PC-3 (cell line): ENCODE measurements around the gene MUSTN1. TPM values are rescaled to one million over a fixed set of nuclear protein-coding genes. Genes with fewer than 3 reads are reported as not detected.
A peak's percentile ranks its signal among the peaks of the same experiment; 100 is the strongest.

ENCODE experiments used
- ATAC-seq: fragments of 200-7000 bp; cut with Tn5 transposase; 2 replicates; pipeline ENCODE4 v1.9.1; 2020; ENCODE audit warnings: mild to moderate bottlenecking, moderate library complexity
- BruUV-seq: library from RNA; stranded (reverse); fragments of 400-500 nt; replicated peaks from 2 replicates; lab custom pipeline; 2021; lab: Mats Ljungman, UMichigan
- CTCF ChIA-PET: fragments of 300-600 bp; sonication (Branson Sonifier 250); formaldehyde crosslinking; loops from one replicate; lab custom pipeline; 2022; ENCODE audit warnings: antibody characterized with exemption; lab: Charles Lee
- POLR2A ChIA-PET: fragments of 300-600 bp; sonication (Branson Sonifier 250); formaldehyde crosslinking; loops from one replicate; lab custom pipeline; 2022; ENCODE audit warnings: antibody characterized with exemption; ENCODE audit not compliant: unreplicated experiment; lab: Charles Lee
- DNase-seq: peaks from one replicate; pipeline ENCODE4 v3.0.0-alpha.2; 2015
- H2AFZ ChIP-seq: fragments of 300-600 bp; sonication (generic); 2 replicates; pipeline ENCODE4 v1.6.0; 2016; ENCODE audit warnings: antibody characterized with exemption, low read length
- H3F3A ChIP-seq: fragments of 300-600 bp; sonication (generic); one replicate; pipeline ENCODE4 v1.6.0; 2017; ENCODE audit warnings: antibody characterized with exemption, low read length, control low read depth, mild to moderate bottlenecking; ENCODE audit not compliant: unreplicated experiment
- H3K27ac ChIP-seq: fragments of 300-600 bp; sonication (generic); 2 replicates; pipeline ENCODE4 v1.5.1; 2016; ENCODE audit warnings: mild to moderate bottlenecking, low read length
- H3K27me3 ChIP-seq: fragments of 300-600 bp; sonication (generic); 2 replicates; pipeline ENCODE4 v1.6.1; 2016; ENCODE audit warnings: low read length, mixed read lengths
- H3K36me3 ChIP-seq: fragments of 300-600 bp; sonication (generic); 2 replicates; pipeline ENCODE4 v1.6.1; 2016; ENCODE audit warnings: low read depth, mixed run types, low read length, mixed read lengths
- H3K4me1 ChIP-seq: fragments of 300-600 bp; sonication (generic); 2 replicates; pipeline ENCODE4 v1.5.1; 2016; ENCODE audit warnings: low read length; ENCODE audit not compliant: insufficient read depth
- H3K4me2 ChIP-seq: fragments of 300-600 bp; sonication (generic); 2 replicates; pipeline ENCODE4 v1.6.0; 2016; ENCODE audit warnings: low read length
- H3K4me3 ChIP-seq: fragments of 300-600 bp; sonication (generic); 2 replicates; pipeline ENCODE4 v1.5.1; 2016; ENCODE audit warnings: mild to moderate bottlenecking, low read length, mixed read lengths
- H3K79me2 ChIP-seq: fragments of 300-600 bp; sonication (generic); 2 replicates; pipeline ENCODE4 v1.6.1; 2017; ENCODE audit warnings: low read length, mixed read lengths
- H3K9ac ChIP-seq: fragments of 300-600 bp; sonication (generic); 2 replicates; pipeline ENCODE4 v1.6.0; 2016; ENCODE audit warnings: mild to moderate bottlenecking, low read length
- H3K9me2 ChIP-seq: fragments of 300-600 bp; sonication (generic); replicated peaks from 2 replicates; pipeline ENCODE4 v1.6.1; 2016; ENCODE audit warnings: mixed run types, low read length, mixed read lengths
- H3K9me3 ChIP-seq: fragments of 300-600 bp; sonication (generic); 2 replicates; pipeline ENCODE4 v1.6.1; 2016; ENCODE audit warnings: low read length, mixed read lengths
- H4K20me1 ChIP-seq: fragments of 300-600 bp; sonication (generic); 2 replicates; pipeline ENCODE4 v1.6.1; 2016; ENCODE audit warnings: low read length, mixed read lengths
- CTCF ChIP-seq: fragments of 300-600 bp; sonication (generic); conservative IDR thresholded peaks from 2 replicates; pipeline ENCODE4 v1.5.1; 2017; ENCODE audit warnings: antibody characterized with exemption, low read depth, mild to moderate bottlenecking, low read length
- EZH2 ChIP-seq: fragments of 300-600 bp; sonication (generic); IDR thresholded peaks from one replicate; pipeline ENCODE4 v1.6.1; 2017; ENCODE audit warnings: antibody characterized with exemption, mild to moderate bottlenecking, low read length; ENCODE audit not compliant: unreplicated experiment
- EZH2phosphoT487 ChIP-seq: fragments of 300-600 bp; sonication (generic); IDR thresholded peaks from 2 replicates; pipeline ENCODE4 v1.6.1; 2018; ENCODE audit warnings: mild to moderate bottlenecking, antibody characterized with exemption, low read length, borderline replicate concordance
- intact Hi-C: fragments of 100-400 bp; cut with micrococcal nuclease; formaldehyde crosslinking; loops from 2 replicates; pipeline ENCODE4 v1.9.0; 2023
- total RNA-seq: library from RNA; depleted of rRNA; stranded (reverse); fragments of >200 nt; gene quantifications from 2 replicates; pipeline ENCODE4 v1.2.3, GENCODE V29; 2014

Gene MUSTN1
- total RNA-seq, 1 experiment from 2014 or later: 0.66 TPM

GRCh38 chr3:52839892-52840545 lies 5.2 kb upstream of the MUSTN1 start:
- Histone ChIP-seq H3F3A (no peaks in the 10 kb centered on the region), H3K9me3 (no peaks in the 10 kb centered on the region), H3K27me3 (no peaks in the 10 kb centered on the region), H3K79me2 (no peaks in the 10 kb centered on the region), H3K4me1 (no peaks in the 10 kb centered on the region), H3K27ac (no peak overlapping the region), H3K36me3 (no peaks in the 10 kb centered on the region), H3K4me3 (no peak overlapping the region), H3K9ac (no peak overlapping the region), H3K4me2 (no peak overlapping the region), H3K9me2 (no peaks in the 10 kb centered on the region), H2AFZ (no peak overlapping the region), H4K20me1 (no peaks in the 10 kb centered on the region)
- ChIA-PET CTCF (interaction anchor here (0.7 kb wide), 1 partner anchor 264 kb away, joined by 4 read pairs; no protein-coding TSS in a partner anchor), POLR2A (no interaction called here)
- ATAC-seq (peak; percentile 24), DNase-seq (peak; percentile 22)
- intact Hi-C loops: no loop called here
- no TSS peak for BruUV-seq
- TF ChIP-seq EZH2phosphoT487: no peak
- no peak for TF ChIP-seq CTCF
- no peak for TF ChIP-seq EZH2

GRCh38 chr3:52839268-52839575 lies 4.4 kb upstream of the MUSTN1 start:
- Histone ChIP-seq H4K20me1 (no peaks in the 10 kb centered on the region), H3K79me2 (no peaks in the 10 kb centered on the region), H2AFZ (no peak overlapping the region), H3K27me3 (no peaks in the 10 kb centered on the region), H3K27ac (no peak overlapping the region), H3K9me3 (no peaks in the 10 kb centered on the region), H3K4me3 (no peak overlapping the region), H3K9ac (no peak overlapping the region), H3K4me2 (no peak overlapping the region), H3K36me3 (no peaks in the 10 kb centered on the region), H3K9me2 (no peaks in the 10 kb centered on the region), H3F3A (no peaks in the 10 kb centered on the region), H3K4me1 (no peaks in the 10 kb centered on the region)
- BruUV-seq: no TSS peak
- TF ChIP-seq EZH2 (no peak), EZH2phosphoT487 (no peak), CTCF (no peak)
- POLR2A ChIA-PET: no interaction called here
- ATAC-seq: no peak
- intact Hi-C loops: no loop called here
- DNase-seq: no peak
- CTCF ChIA-PET: no interaction called here

- BruUV-seq: no TSS peak
- ATAC-seq (no peak), DNase-seq (no peak)
- CTCF ChIA-PET: no interaction called here
- intact Hi-C loops: no loop called here
- no peak overlapping the region for H3K27ac ChIP-seq
- POLR2A ChIA-PET: interaction anchor here (0.5 kb wide), 1 partner anchor 93 kb away, joined by 11 read pairs; no protein-coding TSS in a partner anchor
- H3K9ac ChIP-seq: no peak overlapping the region
- TF ChIP-seq CTCF (no peak), EZH2 (no peak), EZH2phosphoT487 (no peak)
- no peak overlapping the region for H2AFZ ChIP-seq
- no peaks in the 10 kb centered on the region for H3K79me2 ChIP-seq
- H3K27me3 ChIP-seq: no peaks in the 10 kb centered on the region
- no peaks in the 10 kb centered on the region for H3K9me3 ChIP-seq
- no peak overlapping the region for H3K4me2 ChIP-seq
- no peaks in the 10 kb centered on the region for H3K36me3 ChIP-seq
- no peaks in the 10 kb centered on the region for H3K9me2 ChIP-seq
- no peaks in the 10 kb centered on the region for H3F3A ChIP-seq
- no peak overlapping the region for H3K4me3 ChIP-seq
- no peaks in the 10 kb centered on the region for H4K20me1 ChIP-seq
- H3K4me1 ChIP-seq: no peaks in the 10 kb centered on the region
These were observed 3.9 kb upstream of the MUSTN1 start for GRCh38 chr3:52838561-52839267.
